Measurements from ENCODE around the gene ROCK2.

Gene ROCK2

GRCh38 chr2:11152591-11152990 lies 191.8 kb downstream of the ROCK2 start:
- no peak overlapping the region for H3K4me3 ChIP-seq (ENCODE audit: low read length)
- DNase-seq (ENCODE audit: low read depth): no peak
- TF ChIP-seq CTCF (conservative IDR thresholded peaks at IDR 0.05; ENCODE audit: low read length): no peak

- no peak for TF ChIP-seq CTCF (conservative IDR thresholded peaks at IDR 0.05; ENCODE audit: low read length)
- H3K4me3 ChIP-seq (ENCODE audit: low read length): no peak overlapping the region
- DNase-seq (ENCODE audit: low read depth): no peak
Observed at GRCh38 chr2:11147263-11147662, 197.2 kb downstream of the ROCK2 start.

- H3K4me3 ChIP-seq (ENCODE audit: low read length): no peak overlapping the region
- TF ChIP-seq CTCF (conservative IDR thresholded peaks at IDR 0.05; ENCODE audit: low read length): no peak
- DNase-seq (ENCODE audit: low read depth): no peak
Observed at GRCh38 chr2:11146076-11146475, 198.4 kb downstream of the ROCK2 start.

- TF ChIP-seq CTCF (conservative IDR thresholded peaks at IDR 0.05; ENCODE audit: low read length): no peak
- no peak overlapping the region for H3K4me3 ChIP-seq (ENCODE audit: low read length)
- no peak for DNase-seq (ENCODE audit: low read depth)
Observed at GRCh38 chr2:11145350-11145749, 199.1 kb downstream of the ROCK2 start.

- no peak for TF ChIP-seq CTCF (conservative IDR thresholded peaks at IDR 0.05; ENCODE audit: low read length)
- DNase-seq (ENCODE audit: low read depth): no peak
- no peak overlapping the region for H3K4me3 ChIP-seq (ENCODE audit: low read length)
Observed at GRCh38 chr2:11144738-11145079, 199.7 kb downstream of the ROCK2 start.

GRCh38 chr2:11144077-11144737 lies 200.2 kb downstream of the ROCK2 start:
- TF ChIP-seq CTCF (conservative IDR thresholded peaks at IDR 0.05; ENCODE audit: low read length): no peak
- no peak for DNase-seq (ENCODE audit: low read depth)
- H3K4me3 ChIP-seq (ENCODE audit: low read length): no peak overlapping the region

- no peak for TF ChIP-seq CTCF (conservative IDR thresholded peaks at IDR 0.05; ENCODE audit: low read length)
- H3K4me3 ChIP-seq (ENCODE audit: low read length): no peak overlapping the region
- DNase-seq (ENCODE audit: low read depth): no peak
Observed at GRCh38 chr2:11142987-11143386, 201.4 kb downstream of the ROCK2 start.

Data from AG10803 (cell line).